Skeletal muscle tissue (tissue), 4 donors: ENCODE data around the gene NFAT5. TPM values are rescaled to one million over a fixed set of nuclear protein-coding genes. Genes with fewer than 3 reads are reported as not detected.

Experiments used
- H3K27ac ChIP-seq: one replicate; pipeline ENCODE4 v1.7.0; 2013; ENCODE audit warnings: mild to moderate bottlenecking, low read depth, low read length, inconsistent platforms
- H3K27me3 ChIP-seq, 3 donors: one replicate each; pipeline ENCODE4 v1.7.0; 2013; ENCODE audit warnings: low read length in 3 of 3; ENCODE audit not compliant: control insufficient read depth in 3 of 3, insufficient read depth in 3 of 3
- H3K36me3 ChIP-seq, 3 donors: one replicate each; pipeline ENCODE4 v1.7.0; 2013; ENCODE audit warnings: low read length in 3 of 3; ENCODE audit not compliant: control insufficient read depth in 3 of 3, insufficient read depth in 3 of 3
- H3K4me1 ChIP-seq, 3 donors: one replicate each; pipeline ENCODE4 v1.7.0; 2013; ENCODE audit warnings: low read length in 3 of 3, mild to moderate bottlenecking in 3 of 3; ENCODE audit not compliant: control insufficient read depth in 3 of 3, insufficient read depth in 3 of 3
- H3K4me3 ChIP-seq, 3 donors: one replicate each; pipeline ENCODE4 v1.7.0; 2013; ENCODE audit warnings: low read length in 3 of 3
- H3K9ac ChIP-seq, 3 donors: one replicate each; pipeline ENCODE4 v1.7.0; 2013; ENCODE audit warnings: low read length in 3 of 3, mild to moderate bottlenecking in 3 of 3, moderate library complexity in 2 of 3, low read depth in 1 of 3
- H3K9me3 ChIP-seq, 3 donors: one replicate each; pipeline ENCODE4 v1.7.0; 2013; ENCODE audit warnings: low read length in 3 of 3; ENCODE audit not compliant: control insufficient read depth in 3 of 3
- total RNA-seq: library from RNA; depleted of rRNA; stranded (reverse); fragments of >200 nt; gene quantifications from one replicate; pipeline ENCODE4 v1.2.3, GENCODE V29; 2014
- donor health status: Osteomylitis.

Gene NFAT5
- total RNA-seq, 1 donor from 2014 or later = 21.4 TPM

GRCh38 chr16:69611103-69611640 is 45.4 kb downstream of the NFAT5 start:
- Histone ChIP-seq H3K27ac (no peak overlapping the region), H3K9me3 (no peaks in the 10 kb centered on the region), H3K4me3 (no peak overlapping the region), H3K9ac (no peak overlapping the region), H3K27me3 (no peaks in the 10 kb centered on the region), H3K4me1 (peaks cover 18 to 30% (median 30%) of the 10 kb centered on the region in 3 donors), H3K36me3 (no peaks in the 10 kb centered on the region)

DNA sequence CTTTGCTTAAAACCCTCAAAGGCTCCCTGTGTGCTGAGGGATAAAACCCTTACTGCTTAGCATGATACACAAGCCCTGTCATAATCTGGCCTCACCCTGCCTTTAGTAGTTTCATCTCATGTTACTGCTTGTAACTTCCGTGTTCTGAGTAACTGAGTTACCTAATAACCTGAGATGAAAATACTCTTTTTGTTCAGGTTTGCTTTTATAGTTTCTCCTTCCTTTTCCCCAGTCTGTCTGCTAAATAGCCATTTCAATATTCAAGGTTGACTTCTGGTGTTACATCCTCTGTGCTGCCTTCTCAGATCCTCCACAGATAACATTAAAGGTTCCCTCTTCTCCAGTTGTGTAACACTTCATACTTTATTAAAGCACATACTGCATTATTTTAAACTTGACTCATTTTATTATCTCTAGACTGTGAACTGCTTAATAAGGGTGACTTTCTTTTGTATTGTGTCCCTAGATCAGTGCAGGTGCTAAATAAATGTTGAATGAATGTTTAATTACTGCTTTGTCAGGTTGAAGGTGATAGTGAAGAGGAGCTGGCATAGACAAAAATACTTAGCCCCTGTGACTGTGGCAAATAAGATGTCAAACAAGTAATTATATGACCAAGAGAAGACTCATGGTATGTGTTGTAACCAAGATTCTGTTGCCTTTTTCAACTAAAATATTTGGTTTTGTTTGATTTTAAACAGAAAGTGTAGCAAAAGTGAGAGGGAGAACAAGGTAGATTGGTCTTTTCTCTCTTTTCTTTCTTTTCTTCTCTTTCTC is 47.8 kb downstream of the NFAT5 start:
- Histone ChIP-seq H3K9ac (peak overlapping the region in 1 of 3 donors; percentile 39), H3K27ac (peak overlapping the region; percentile 65), H3K36me3 (no peaks in the 10 kb centered on the region), H3K4me3 (no peak overlapping the region), H3K4me1 (peaks cover 22 to 40% (median 36%) of the 10 kb centered on the region in 3 donors), H3K27me3 (no peaks in the 10 kb centered on the region), H3K9me3 (no peaks in the 10 kb centered on the region)

- no peaks in the 10 kb centered on the region for H3K27me3 ChIP-seq
- H3K9ac ChIP-seq = no peak overlapping the region
- peaks cover 28 to 44% (median 38%) of the 10 kb centered on the region in 3 donors for H3K4me1 ChIP-seq
- no peaks in the 10 kb centered on the region for H3K9me3 ChIP-seq
- H3K27ac ChIP-seq = peak overlapping the region; percentile 1
- no peaks in the 10 kb centered on the region for H3K36me3 ChIP-seq
- H3K4me3 ChIP-seq = no peak overlapping the region
Observed at GRCh38 chr16:69615528-69615927, 49.8 kb downstream of the NFAT5 start.

DNA sequence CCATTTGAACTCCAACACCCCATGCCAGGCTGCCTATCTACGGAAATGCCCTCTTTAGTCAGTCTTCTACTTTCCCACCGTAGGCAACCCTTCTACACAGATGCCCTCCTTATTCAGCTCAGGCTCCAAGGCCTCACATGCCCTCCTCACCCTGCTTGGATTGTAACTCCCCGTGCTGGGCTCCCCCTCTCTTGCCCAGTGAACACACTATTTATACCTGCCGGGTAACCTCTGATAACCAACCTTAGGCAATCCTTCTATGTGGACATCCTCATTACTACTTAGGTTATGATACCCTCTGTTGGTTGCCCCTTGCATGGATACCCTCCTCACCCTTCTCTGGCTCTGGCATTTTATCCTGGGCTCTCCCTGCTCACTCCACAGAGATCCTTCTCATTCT is 50.3 kb downstream of the NFAT5 start:
- H3K9ac ChIP-seq = no peak overlapping the region
- no peak overlapping the region for H3K4me3 ChIP-seq
- H3K27ac ChIP-seq = no peak overlapping the region
- peaks cover 28 to 39% (median 35%) of the 10 kb centered on the region in 3 donors for H3K4me1 ChIP-seq
- no peaks in the 10 kb centered on the region for H3K27me3 ChIP-seq
- H3K36me3 ChIP-seq = no peaks in the 10 kb centered on the region
- no peaks in the 10 kb centered on the region for H3K9me3 ChIP-seq

GRCh38 chr16:69618307-69618706 is 52.5 kb downstream of the NFAT5 start:
- Histone ChIP-seq H3K36me3 (no peaks in the 10 kb centered on the region), H3K9me3 (no peaks in the 10 kb centered on the region), H3K27ac (peak overlapping the region; percentile 82), H3K9ac (peak overlapping the region; percentile 25 to 70 (median 52)), H3K4me1 (peaks cover 20 to 29% (median 24%) of the 10 kb centered on the region in 3 donors), H3K27me3 (no peaks in the 10 kb centered on the region), H3K4me3 (peak overlapping the region; percentile 15 to 32 (median 31))

- peak overlapping the region; percentile 82 for H3K27ac ChIP-seq
- no peaks in the 10 kb centered on the region for H3K27me3 ChIP-seq
- H3K9me3 ChIP-seq = no peaks in the 10 kb centered on the region
- H3K4me1 ChIP-seq = peaks cover 16 to 26% (median 20%) of the 10 kb centered on the region in 3 donors
- peak overlapping the region; percentile 25 to 70 (median 52) for H3K9ac ChIP-seq
- H3K4me3 ChIP-seq = peak overlapping the region; percentile 15 to 32 (median 31)
- H3K36me3 ChIP-seq = no peaks in the 10 kb centered on the region
Observed at GRCh38 chr16:69618721-69619120, 53.0 kb downstream of the NFAT5 start.

- H3K36me3 ChIP-seq = no peaks in the 10 kb centered on the region
- H3K9me3 ChIP-seq = no peaks in the 10 kb centered on the region
- H3K4me1 ChIP-seq = peaks cover 12 to 22% (median 17%) of the 10 kb centered on the region in 3 donors
- H3K27ac ChIP-seq = peak overlapping the region; percentile 82
- H3K4me3 ChIP-seq = no peak overlapping the region
- no peaks in the 10 kb centered on the region for H3K27me3 ChIP-seq
- no peak overlapping the region for H3K9ac ChIP-seq
Observed at GRCh38 chr16:69619514-69619913, 53.7 kb downstream of the NFAT5 start.

- no peaks in the 10 kb centered on the region for H3K9me3 ChIP-seq
- peaks cover 12 to 22% (median 17%) of the 10 kb centered on the region in 3 donors for H3K4me1 ChIP-seq
- H3K36me3 ChIP-seq = no peaks in the 10 kb centered on the region
- no peaks in the 10 kb centered on the region for H3K27me3 ChIP-seq
- no peak overlapping the region for H3K27ac ChIP-seq
- no peak overlapping the region for H3K9ac ChIP-seq
- no peak overlapping the region for H3K4me3 ChIP-seq
Observed at GRCh38 chr16:69620573-69620972, 54.8 kb downstream of the NFAT5 start.

GRCh38 chr16:69621225-69621624 is 55.5 kb downstream of the NFAT5 start:
- Histone ChIP-seq H3K4me1 (peaks cover 10 to 18% (median 12%) of the 10 kb centered on the region in 3 donors), H3K9me3 (no peaks in the 10 kb centered on the region), H3K9ac (no peak overlapping the region), H3K27me3 (no peaks in the 10 kb centered on the region), H3K27ac (no peak overlapping the region), H3K4me3 (no peak overlapping the region), H3K36me3 (no peaks in the 10 kb centered on the region)

- H3K4me3 ChIP-seq = no peak overlapping the region
- no peak overlapping the region for H3K27ac ChIP-seq
- no peaks in the 10 kb centered on the region for H3K9me3 ChIP-seq
- H3K4me1 ChIP-seq = no peaks in the 10 kb centered on the region
- H3K27me3 ChIP-seq = no peaks in the 10 kb centered on the region
- H3K36me3 ChIP-seq = peaks cover 0 to 2% (median 0%) of the 10 kb centered on the region in 3 donors
- H3K9ac ChIP-seq = no peak overlapping the region
Observed at GRCh38 chr16:69626256-69626655, 60.5 kb downstream of the NFAT5 start.
